ENCODE data around the gene SIM1. TPM values are rescaled to one million over a fixed set of nuclear protein-coding genes. Genes with fewer than 3 reads are reported as not detected.

SIM1 gene
- total RNA-seq, 1 donor from 2014 or later: not detected

DNA sequence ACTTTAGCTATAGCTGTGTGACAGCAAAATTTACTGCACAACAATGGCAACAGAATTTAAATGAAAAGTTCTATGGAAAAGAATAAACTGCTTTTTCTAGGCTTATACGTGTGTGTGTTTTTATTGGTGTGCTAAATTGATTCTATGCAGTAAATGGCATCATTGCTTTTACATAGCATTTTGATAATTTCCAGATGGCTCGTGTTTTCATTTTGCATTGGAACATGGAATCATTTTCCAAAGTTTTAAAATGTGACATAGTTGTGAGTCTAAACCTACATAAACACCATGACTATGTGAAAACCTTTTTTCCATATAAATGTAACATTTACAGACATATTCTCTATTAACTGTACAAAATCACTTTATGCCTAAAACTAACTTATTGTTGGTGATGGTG lies 127.8 kb downstream of the SIM1 start:
- no peak for ATAC-seq
- DNase-seq: no peak
- intact Hi-C loops (cut with micrococcal nuclease): no loop called here

DNA sequence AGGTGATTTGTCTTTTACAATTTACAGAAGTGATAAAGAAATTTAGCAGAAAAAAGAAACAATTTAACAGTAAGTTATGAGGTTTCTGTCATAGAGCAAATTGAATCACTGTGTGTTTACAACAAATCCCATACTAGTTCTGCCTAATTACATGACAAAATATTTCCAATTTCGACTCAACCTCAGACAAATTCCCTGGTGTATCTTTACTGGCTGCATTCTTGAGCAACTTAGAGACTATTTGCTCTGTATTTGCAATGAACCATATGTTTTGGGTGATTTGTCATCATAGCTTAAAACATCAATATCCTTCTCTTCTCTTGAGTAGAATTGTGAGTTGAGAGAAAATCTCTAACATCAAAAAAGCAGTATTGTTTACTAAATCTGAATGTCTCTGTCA lies 128.7 kb downstream of the SIM1 start:
- intact Hi-C loops (cut with micrococcal nuclease): no loop called here
- DNase-seq (no peak), ATAC-seq (no peak)
